HCT116 (cell line): ENCODE measurements around the gene NLRC5. TPM values are rescaled to one million over a fixed set of nuclear protein-coding genes. Genes with fewer than 3 reads are reported as not detected.

Experiments used
- ATAC-seq: fragments of 200-7000 bp; cut with Tn5 transposase; 2 replicates; pipeline ENCODE4 v1.9.1; 2020; ENCODE audit warnings: mild to moderate bottlenecking, moderate library complexity
- BruUV-seq: library from RNA; stranded (reverse); fragments of 400-500 nt; replicated peaks from 2 replicates; lab custom pipeline; 2021; lab: Mats Ljungman, UMichigan
- CTCF ChIA-PET: fragments of 300-600 bp; sonication (Branson Sonifier 250); formaldehyde crosslinking; loops from one replicate; lab custom pipeline; 2021; ENCODE audit warnings: antibody characterized with exemption; lab: Charles Lee
- POLR2A ChIA-PET: fragments of 300-600, 350-600 bp; sonication (Branson Sonifier 250); formaldehyde crosslinking; loops from one replicate; lab custom pipeline; 2021; ENCODE audit warnings: antibody characterized with exemption; lab: Charles Lee
- RAD21 ChIA-PET, 2 experiments: fragments of 300-600 bp; sonication (Branson Sonifier 250); formaldehyde crosslinking; loops; one replicate each; lab custom pipeline; 2023; ENCODE audit warnings: low total read pairs in 2 of 2; ENCODE audit not compliant: uncharacterized antibody in 2 of 2, unreplicated experiment in 2 of 2, low non-redundant PET in 1 of 2; lab: Charles Lee
- DNase-seq: peaks from one replicate; pipeline ENCODE4 v3.0.0-alpha.2; 2010; ENCODE audit warnings: low read depth, low spot score
- H2AFZ ChIP-seq: fragments of 200-600 bp; shearing (Covaris generic), sonication (generic); 2 replicates; pipeline ENCODE4 v1.6.1; 2017; ENCODE audit warnings: low read depth, mixed run types, mixed read lengths, antibody characterized with exemption, low read length; ENCODE audit not compliant: poor library complexity, severe bottlenecking
- H3K27ac ChIP-seq: 2 replicates; pipeline ENCODE4 v1.5.1; 2012; ENCODE audit warnings: low read depth, low read length
- H3K27me3 ChIP-seq: fragments of 200-600 bp; sonication (generic); 2 replicates; pipeline ENCODE4 v1.6.1; 2016; ENCODE audit warnings: mixed run types, low read length, mixed read lengths; ENCODE audit not compliant: insufficient read depth
- H3K36me3 ChIP-seq, 2 experiments: fragments of 200-500 bp in 1 of 2; fragments of 200-600 bp in 1 of 2; sonication (Bioruptor generic) in 1 of 2; sonication (generic) in 1 of 2; 2 replicates each; pipeline versions ENCODE4 v1.5.1 to v1.6.1; 2014 to 2016; ENCODE audit warnings: low read length in 2 of 2, inconsistent platforms in 1 of 2, mixed read lengths in 1 of 2, mixed run types in 1 of 2; ENCODE audit not compliant: insufficient read depth in 2 of 2, control insufficient read depth in 1 of 2
- H3K4me1 ChIP-seq, 2 experiments: fragments of 200-600 bp in 1 of 2; sonication (generic) in 1 of 2; 2 replicates each; pipeline versions ENCODE4 v1.5.1 to v1.6.1; 2012 to 2017; ENCODE audit warnings: low read length in 2 of 2, inconsistent platforms in 1 of 2, mild to moderate bottlenecking in 1 of 2, mixed read lengths in 1 of 2, mixed run types in 1 of 2, moderate library complexity in 1 of 2; ENCODE audit not compliant: insufficient read depth in 2 of 2, control insufficient read depth in 1 of 2
- H3K4me2 ChIP-seq: fragments of 200-600 bp; sonication (generic); 2 replicates; pipeline ENCODE4 v1.6.1; 2017; ENCODE audit warnings: mixed run types, low read length, mixed read lengths
- H3K4me3 ChIP-seq, 2 experiments: fragments of 200-600 bp in 1 of 2; sonication (generic) in 1 of 2; replicated peaks in 1 of 2; 2 replicates each; pipeline ENCODE4 v1.5.1; 2011 to 2016; ENCODE audit warnings: low read length in 2 of 2, control low read depth in 1 of 2, low read depth in 1 of 2, mild to moderate bottlenecking in 1 of 2, mixed read lengths in 1 of 2, mixed run types in 1 of 2
- H3K79me2 ChIP-seq: fragments of 200-600 bp; sonication (generic); 2 replicates; pipeline ENCODE4 v1.6.1; 2017; ENCODE audit warnings: mild to moderate bottlenecking, mixed run types, low read length, moderate library complexity, mixed read lengths; ENCODE audit not compliant: insufficient read depth
- H3K9ac ChIP-seq: fragments of 200-600 bp; sonication (generic); 2 replicates; pipeline ENCODE4 v1.6.1; 2016; ENCODE audit warnings: low read length, mixed read lengths
- H3K9me2 ChIP-seq: fragments of 200-600 bp; sonication (generic), shearing (Covaris generic); 2 replicates; pipeline ENCODE4 v1.6.1; 2017; ENCODE audit warnings: mixed run types, mild to moderate bottlenecking, moderate library complexity; ENCODE audit not compliant: insufficient read depth
- H3K9me3 ChIP-seq, 2 experiments: fragments of 200-500 bp in 1 of 2; fragments of 200-600 bp in 1 of 2; sonication (Bioruptor generic) in 1 of 2; sonication (generic) in 1 of 2; 2 replicates each; pipeline ENCODE4 v1.6.1; 2014 to 2017; ENCODE audit warnings: low read length in 2 of 2, mixed read lengths in 2 of 2, inconsistent platforms in 1 of 2, low read depth in 1 of 2, mild to moderate bottlenecking in 1 of 2, mixed run types in 1 of 2, moderate library complexity in 1 of 2; ENCODE audit not compliant: control insufficient read depth in 1 of 2, insufficient read depth in 1 of 2
- H4K20me1 ChIP-seq: fragments of 200-600 bp; sonication (generic), shearing (Covaris generic); 2 replicates; pipeline ENCODE4 v1.6.1; 2017; ENCODE audit warnings: mixed run types, mild to moderate bottlenecking, moderate library complexity; ENCODE audit not compliant: insufficient read depth
- ATF3 ChIP-seq: IDR thresholded peaks from 2 replicates; pipeline ENCODE4 v1.6.1; 2012
- CBX3 ChIP-seq: IDR thresholded peaks from 2 replicates; pipeline ENCODE4 v1.6.1; 2012; ENCODE audit warnings: low read depth
- CEBPB ChIP-seq: IDR thresholded peaks from 2 replicates; pipeline ENCODE4 v1.6.1; 2012; ENCODE audit warnings: low read depth
- CTCF ChIP-seq, 3 experiments: fragments of 200-600 bp in 1 of 3; sonication (generic) in 1 of 3; IDR thresholded peaks in 2 of 3; conservative IDR thresholded peaks in 1 of 3; 2 replicates each; pipeline ENCODE4 v1.5.1; 2012 to 2017; ENCODE audit warnings: low read depth in 2 of 3, low read length in 2 of 3, antibody characterized with exemption in 1 of 3, borderline replicate concordance in 1 of 3, control low read depth in 1 of 3, mild to moderate bottlenecking in 1 of 3, mixed read lengths in 1 of 3, mixed run types in 1 of 3, moderate library complexity in 1 of 3; ENCODE audit not compliant: insufficient read depth in 1 of 3
- EZH2 ChIP-seq: fragments of 200-600 bp; sonication (generic); IDR thresholded peaks from 2 replicates; pipeline ENCODE4 v1.6.1; 2017; ENCODE audit warnings: antibody characterized with exemption, mixed run types
- EZH2phosphoT487 ChIP-seq: fragments of 200-600 bp; IDR thresholded peaks from 2 replicates; pipeline ENCODE4 v1.6.1; 2018; ENCODE audit warnings: antibody characterized with exemption, borderline replicate concordance
- FOSL1 ChIP-seq: IDR thresholded peaks from 2 replicates; pipeline ENCODE4 v1.6.1; 2012; ENCODE audit warnings: low read depth
- MAX ChIP-seq: IDR thresholded peaks from 2 replicates; pipeline ENCODE4 v1.6.1; 2012
- POLR2AphosphoS5 ChIP-seq: IDR thresholded peaks from 2 replicates; pipeline ENCODE4 v1.6.1; 2011; ENCODE audit warnings: mild to moderate bottlenecking, low read depth, low read length, moderate library complexity
- RAD21 ChIP-seq: IDR thresholded peaks from 2 replicates; pipeline ENCODE4 v1.6.1; 2012; ENCODE audit warnings: low read depth, mild to moderate bottlenecking
- TCF7L2 ChIP-seq: IDR thresholded peaks from 2 replicates; pipeline ENCODE4 v1.7.0; 2011; ENCODE audit warnings: borderline replicate concordance, inconsistent platforms; ENCODE audit not compliant: insufficient read depth, insufficient read length; ENCODE audit errors: extremely low read depth
- YY1 ChIP-seq: IDR thresholded peaks from 2 replicates; pipeline ENCODE4 v1.6.1; 2011; ENCODE audit warnings: low read length, low read depth, moderate library complexity, mild to moderate bottlenecking; ENCODE audit not compliant: insufficient replicate concordance; ENCODE audit errors: extremely low read depth
- ZBTB33 ChIP-seq: IDR thresholded peaks from 2 replicates; pipeline ENCODE4 v1.6.1; 2011; ENCODE audit warnings: mild to moderate bottlenecking, low read length, moderate library complexity; ENCODE audit not compliant: insufficient replicate concordance; ENCODE audit errors: extremely low read depth
- intact Hi-C: fragments of 100-400 bp; cut with micrococcal nuclease; formaldehyde crosslinking; loops from 2 replicates; pipeline ENCODE4 v1.10.0; 2022
- total RNA-seq: library from RNA; stranded (reverse); gene quantifications from one replicate; pipeline ENCODE4 v1.2.1, GENCODE V29; 2021; ENCODE audit not compliant: unreplicated experiment

The NLRC5 gene
- total RNA-seq, 1 experiment from 2014 or later: 10.4 TPM

- ATAC-seq: peak; percentile 91
- H3K27me3 ChIP-seq: no peaks in the 10 kb centered on the region
- H3K9me3 ChIP-seq: no peaks in the 10 kb centered on the region
- intact Hi-C loops: loop anchor here (1.0 kb wide), 2 partner anchors 81 to 204 kb away; no protein-coding TSS in a partner anchor
- ChIA-PET POLR2A (interaction anchor here (0.8 to 1.1 kb wide), 2 partner anchors 24 to 33 kb away, joined by 3 read pairs; partner anchors contain the start of gene NLRC5), CTCF (interaction anchor here (0.6 to 3.0 kb wide), 17 partner anchors 8 to 457 kb away, joined by 3 to 26 read pairs (median 4); partner anchors contain the start of genes CPNE2 and NLRC5), RAD21 (interaction anchor here (0.6 to 2.1 kb wide), 3 partner anchors 19 to 281 kb away, joined by 3 to 11 read pairs (median 6); partner anchors contain the start of gene ARL2BP (in 1 of the 2))
- no peak for TF ChIP-seq MAX
- TF ChIP-seq RAD21: peak; percentile 93
- TF ChIP-seq FOSL1: no peak
- TF ChIP-seq EZH2: no peak
- TF ChIP-seq EZH2phosphoT487: no peak
- TF ChIP-seq TCF7L2: no peak
- TF ChIP-seq POLR2AphosphoS5: peak; percentile 33; the same call in 1 of the 2 replicates
- TF ChIP-seq YY1: peak; percentile 68
- TF ChIP-seq ZBTB33: peak; percentile 15
- TF ChIP-seq CBX3: peak; percentile 71; the same call in 1 of the 2 replicates
- no peak for TF ChIP-seq ATF3
- TF ChIP-seq CEBPB: peak; percentile 88
- TF ChIP-seq CTCF (IDR thresholded peaks at IDR 0.05 in 2 of 3, conservative IDR thresholded peaks at IDR 0.05 in 1 of 3; ENCODE audit: borderline replicate concordance in 1 of 3, insufficient read depth in 1 of 3, low read depth in 2 of 3, low read length in 2 of 3): peak; percentile 99 to 100 (median 100)
- H4K20me1 ChIP-seq: no peaks in the 10 kb centered on the region
- no peak overlapping the region for H3K4me3 ChIP-seq
- no peak overlapping the region for H3K9ac ChIP-seq
- peak overlapping the region; percentile 63 for H3K4me2 ChIP-seq
- BruUV-seq: no TSS peak
- H3K9me2 ChIP-seq: no peaks in the 10 kb centered on the region
- peaks cover 7 to 15% of the 10 kb centered on the region in 2 experiments; a peak in 3 of 4 replicates for H3K4me1 ChIP-seq
- no peaks in the 10 kb centered on the region for H3K79me2 ChIP-seq
- no peak overlapping the region for H3K27ac ChIP-seq
- H3K36me3 ChIP-seq: no peaks in the 10 kb centered on the region
- H2AFZ ChIP-seq: peak overlapping the region; percentile 51
- peak; percentile 79 for DNase-seq
Observed at GRCh38 chr16:56964243-56965148, 24.9 kb upstream of the NLRC5 start.
